Measurements from ENCODE around the gene DGKB. TPM values are rescaled to one million over a fixed set of nuclear protein-coding genes. Genes with fewer than 3 reads are reported as not detected.

DGKB gene
- total RNA-seq, 1 donor from 2014 or later: not detected

GRCh38 chr7:14389595-14389994 lies 513.0 kb downstream of the DGKB start:
- no peak for DNase-seq (ENCODE audit: low read depth in 2 of 2)

GRCh38 chr7:14389181-14389591 lies 513.4 kb downstream of the DGKB start:
- DNase-seq (ENCODE audit: low read depth in 2 of 2): no peak

GRCh38 chr7:14385074-14385473 lies 517.5 kb downstream of the DGKB start:
- no peak for DNase-seq (ENCODE audit: low read depth in 2 of 2)

- DNase-seq (ENCODE audit: low read depth in 2 of 2): no peak
Measured at GRCh38 chr7:14381936-14382335, 520.6 kb downstream of the DGKB start.

GRCh38 chr7:14381306-14381705 lies 521.2 kb downstream of the DGKB start:
- DNase-seq (ENCODE audit: low read depth in 2 of 2): no peak

- DNase-seq (ENCODE audit: low read depth in 2 of 2): no peak
Measured at GRCh38 chr7:14380881-14381280, 521.7 kb downstream of the DGKB start.

- DNase-seq (ENCODE audit: low read depth in 2 of 2): no peak
Measured at GRCh38 chr7:14377646-14378266, 524.8 kb downstream of the DGKB start.

GRCh38 chr7:14376711-14377110 lies 525.8 kb downstream of the DGKB start:
- DNase-seq (ENCODE audit: low read depth in 2 of 2): no peak

- DNase-seq (ENCODE audit: low read depth in 2 of 2): no peak
Measured at GRCh38 chr7:14375998-14376397, 526.6 kb downstream of the DGKB start.

GRCh38 chr7:14374336-14374735 lies 528.2 kb downstream of the DGKB start:
- DNase-seq (ENCODE audit: low read depth in 2 of 2): no peak

GRCh38 chr7:14368285-14368684 lies 534.3 kb downstream of the DGKB start:
- no peak for DNase-seq (ENCODE audit: low read depth in 2 of 2)

GRCh38 chr7:14351167-14351566 lies 551.4 kb downstream of the DGKB start:
- DNase-seq (ENCODE audit: low read depth in 2 of 2): no peak

GRCh38 chr7:14341200-14341775 lies 561.3 kb downstream of the DGKB start:
- DNase-seq (ENCODE audit: low read depth in 2 of 2): no peak

- DNase-seq (ENCODE audit: low read depth in 2 of 2): no peak
Measured at GRCh38 chr7:14340393-14341074, 562.0 kb downstream of the DGKB start.

GRCh38 chr7:14339861-14340260 lies 562.7 kb downstream of the DGKB start:
- DNase-seq (ENCODE audit: low read depth in 2 of 2): no peak

- DNase-seq (ENCODE audit: low read depth in 2 of 2): no peak
Measured at GRCh38 chr7:14336256-14336655, 566.3 kb downstream of the DGKB start.

GRCh38 chr7:14332155-14332554 lies 570.4 kb downstream of the DGKB start:
- no peak for DNase-seq (ENCODE audit: low read depth in 2 of 2)

GRCh38 chr7:14324767-14325166 lies 577.8 kb downstream of the DGKB start:
- no peak for DNase-seq (ENCODE audit: low read depth in 2 of 2)

GRCh38 chr7:14322724-14323123 lies 579.8 kb downstream of the DGKB start:
- no peak for DNase-seq (ENCODE audit: low read depth in 2 of 2)

GRCh38 chr7:14321947-14322346 lies 580.6 kb downstream of the DGKB start:
- DNase-seq (ENCODE audit: low read depth in 2 of 2): no peak

- DNase-seq (ENCODE audit: low read depth in 2 of 2): no peak
Measured at GRCh38 chr7:14309432-14309831, 593.1 kb downstream of the DGKB start.

- no peak for DNase-seq (ENCODE audit: low read depth in 2 of 2)
Measured at GRCh38 chr7:14305233-14305866, 597.2 kb downstream of the DGKB start.

- no peak for DNase-seq (ENCODE audit: low read depth in 2 of 2)
Measured at GRCh38 chr7:14303536-14303935, 599.0 kb downstream of the DGKB start.
